HG03066 (cell line): Measurements from ENCODE around the gene CRYGN.

Source experiments
- ATAC-seq: cut with Tn5 transposase; IDR thresholded peaks from one replicate; pipeline ENCODE4 v1.9.1; 2021; ENCODE audit warnings: low read depth; ENCODE audit not compliant: unreplicated experiment

CRYGN gene

DNA sequence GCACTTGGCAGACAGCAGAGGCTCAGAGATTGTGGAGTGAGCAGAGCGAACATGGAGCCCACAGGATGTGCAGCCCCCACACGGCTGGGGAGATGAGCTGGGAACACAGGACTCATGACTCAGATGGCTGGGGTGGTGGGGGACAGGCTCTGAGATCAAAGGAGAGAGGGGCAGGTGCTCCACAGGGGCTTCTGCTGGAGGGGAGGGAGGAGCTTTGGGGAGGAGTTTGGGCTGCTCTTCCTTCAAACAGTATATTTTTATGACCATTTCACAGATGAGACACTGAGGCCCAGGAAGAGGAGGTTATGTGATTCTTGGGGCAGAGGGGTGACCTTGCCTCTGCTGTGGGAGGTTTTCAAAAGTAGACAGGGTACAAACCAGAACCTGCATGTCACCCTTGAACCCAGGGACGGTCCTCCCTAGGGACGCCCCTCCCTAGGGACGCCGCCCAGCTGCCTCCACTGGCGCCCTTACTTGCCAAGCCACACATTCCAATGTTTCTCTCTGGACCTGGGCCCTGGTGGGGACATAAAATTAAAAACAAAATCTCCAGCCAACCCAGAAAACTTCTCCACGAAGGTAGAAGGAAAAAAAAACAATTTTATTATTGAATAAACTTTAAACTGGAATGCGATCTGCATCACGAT is 981 bp upstream of the CRYGN start:
- ATAC-seq = no peak

GRCh38 chr7:151438864-151439601 is 908 bp downstream of the CRYGN start:
- no peak for ATAC-seq

DNA sequence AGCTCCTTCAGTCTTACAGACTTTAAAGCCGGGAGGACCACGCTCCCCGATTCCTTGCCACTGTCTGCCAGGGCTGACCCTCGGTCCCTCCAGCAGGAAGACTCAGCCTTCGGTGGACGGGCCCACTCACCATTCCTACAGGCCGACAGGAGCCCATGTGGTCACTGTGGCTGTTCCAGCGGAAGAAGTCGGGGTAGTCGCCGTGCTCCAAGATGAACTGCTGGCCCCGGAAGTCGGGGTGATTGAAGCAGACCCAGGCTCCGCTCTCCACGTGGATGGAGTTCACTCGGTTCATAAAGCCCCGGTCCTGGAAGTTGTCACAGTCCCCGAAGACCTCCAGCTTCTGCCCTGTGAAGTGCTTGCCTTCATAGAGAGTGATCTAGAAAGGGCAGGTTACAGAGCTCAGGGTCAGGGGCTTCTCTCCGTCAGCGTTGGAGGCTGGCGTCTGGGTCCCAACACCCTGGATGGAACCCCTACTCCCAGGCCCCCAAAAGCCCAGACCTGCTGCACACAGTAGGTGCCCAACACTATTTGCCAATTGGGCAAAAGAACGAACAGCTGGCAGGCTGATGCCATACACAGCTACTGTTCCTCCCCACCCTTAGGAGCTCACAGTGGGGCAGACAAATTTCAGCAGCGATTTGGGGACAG is 1.9 kb downstream of the CRYGN start:
- no peak for ATAC-seq

- ATAC-seq = no peak
These were observed 2.8 kb downstream of the CRYGN start for GRCh38 chr7:151437159-151437553.

DNA sequence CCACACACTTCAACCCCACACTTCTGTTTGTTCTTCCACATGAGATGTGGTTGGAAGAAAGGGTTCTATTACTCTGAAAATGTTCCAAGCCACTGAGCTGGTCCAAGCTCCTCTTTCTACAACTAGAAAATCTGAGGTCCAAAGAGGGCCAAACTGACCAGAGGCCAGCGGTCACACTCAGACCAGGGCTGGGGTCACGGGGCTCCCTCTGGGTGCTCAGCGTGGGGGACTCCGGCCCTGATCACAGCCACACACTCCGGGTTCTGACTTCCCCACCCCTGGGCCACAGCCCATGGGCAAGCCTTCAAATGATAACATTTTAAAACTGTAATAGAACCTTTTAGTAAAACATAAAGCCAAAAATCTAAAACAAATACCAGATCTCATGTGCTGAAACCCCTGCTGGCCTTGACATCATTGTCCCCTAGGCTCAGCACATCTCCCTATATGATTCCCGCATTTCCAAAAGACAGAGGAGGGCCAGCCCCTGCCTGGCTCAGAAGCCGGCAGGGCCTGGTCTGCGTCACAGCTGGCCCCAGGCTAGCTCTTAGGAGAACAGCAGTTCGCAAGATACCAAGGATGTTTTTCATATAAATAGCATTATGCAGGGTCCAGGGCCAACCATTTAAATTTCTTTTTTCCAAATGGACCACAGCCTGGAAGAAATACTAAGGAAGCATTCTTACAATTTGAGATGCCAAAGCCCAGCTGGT is 3.3 kb downstream of the CRYGN start:
- ATAC-seq = no peak

- ATAC-seq = no peak
These were observed 4.0 kb downstream of the CRYGN start for GRCh38 chr7:151435971-151436370.

- ATAC-seq = no peak
These were observed 4.6 kb downstream of the CRYGN start for GRCh38 chr7:151435103-151435916.

- ATAC-seq = no peak
These were observed 5.4 kb downstream of the CRYGN start for GRCh38 chr7:151434549-151434948.

DNA sequence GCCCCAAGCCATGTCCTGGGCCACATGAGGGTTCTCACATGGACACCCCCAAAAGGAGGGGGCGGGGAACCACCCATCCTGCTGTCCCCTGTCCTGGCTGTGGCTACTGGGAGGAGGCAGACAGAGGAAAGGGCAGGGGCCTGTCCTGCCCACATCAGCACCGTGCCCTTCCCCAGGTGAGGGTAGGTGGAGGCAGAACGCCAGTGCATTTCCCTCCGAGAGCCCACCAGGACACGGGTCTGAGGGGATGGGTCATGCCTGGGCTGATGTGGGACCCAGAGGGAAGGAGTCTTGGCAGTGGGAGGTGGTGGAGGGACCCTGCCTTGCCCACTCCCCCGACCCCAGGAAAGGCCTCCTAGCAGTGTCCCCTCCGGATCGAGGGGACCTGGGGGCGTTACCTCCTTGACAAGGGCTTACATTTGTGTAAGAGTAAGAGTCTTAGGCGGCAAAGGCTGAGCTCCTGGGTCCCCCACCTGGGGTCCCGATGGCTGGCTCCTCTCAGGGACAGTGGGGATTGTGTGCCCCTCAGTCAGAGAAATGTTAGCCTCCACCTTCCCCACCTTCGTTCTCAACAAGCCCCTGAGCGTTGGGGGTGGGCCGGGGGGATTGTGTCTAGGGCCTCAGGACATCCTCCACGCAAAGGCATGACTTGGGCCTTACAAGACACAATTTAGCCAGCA is 6.1 kb downstream of the CRYGN start:
- ATAC-seq = no peak

- peak; percentile 49 for ATAC-seq
These were observed 7.1 kb downstream of the CRYGN start for GRCh38 chr7:151432658-151433521.

DNA sequence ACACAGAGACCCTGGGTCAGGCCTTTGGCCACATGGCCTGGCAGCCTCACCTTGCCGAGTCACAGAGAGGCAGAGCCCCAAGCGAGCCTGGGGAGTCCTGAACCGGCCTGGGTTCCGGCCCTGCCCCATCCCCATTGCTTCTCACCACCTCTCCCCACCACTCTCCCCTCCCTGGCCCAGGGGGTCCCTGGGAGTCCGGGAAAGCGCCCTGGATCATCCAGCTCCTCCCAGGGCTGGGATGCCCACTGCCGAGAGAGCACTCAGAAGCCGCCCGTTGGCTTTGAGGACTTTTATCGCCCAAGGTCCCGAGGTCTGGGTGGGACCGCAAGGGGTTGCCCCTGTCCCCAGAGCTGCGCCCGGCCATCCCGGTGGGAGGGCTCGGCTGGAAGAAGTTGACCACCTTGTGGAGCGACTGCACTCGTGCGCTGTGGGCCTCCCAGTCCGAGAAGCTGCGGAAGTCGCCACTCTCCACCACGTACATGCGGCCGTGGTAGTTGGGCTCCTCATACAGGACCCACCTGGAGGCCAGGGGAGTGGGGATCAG is 8.1 kb downstream of the CRYGN start:
- no peak for ATAC-seq

DNA sequence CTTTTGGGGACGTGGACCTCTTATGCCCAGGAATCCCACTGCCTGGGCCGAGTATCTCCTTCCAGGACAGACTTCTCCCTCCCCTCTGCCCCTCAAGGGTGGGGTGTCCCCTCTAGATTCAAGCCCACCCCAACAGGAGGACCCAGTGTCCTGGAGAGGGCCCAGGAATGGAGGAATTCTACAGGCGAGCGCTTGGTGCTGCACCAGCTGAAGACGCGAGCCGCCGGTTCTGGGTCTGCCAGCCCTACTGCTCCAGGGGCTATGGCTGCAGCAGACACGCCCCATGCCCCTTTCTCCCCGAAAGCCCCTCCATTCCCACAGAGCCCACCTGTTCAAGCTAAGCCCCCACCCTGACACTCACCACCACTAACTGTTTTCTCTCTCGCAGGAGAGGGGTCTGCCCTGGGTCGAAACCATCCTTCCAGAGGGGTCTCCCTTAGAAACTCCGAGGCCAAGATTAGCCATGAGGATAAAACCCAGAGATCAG is 8.6 kb downstream of the CRYGN start:
- no peak for ATAC-seq

GRCh38 chr7:151430391-151431205 is 9.3 kb downstream of the CRYGN start:
- no peak for ATAC-seq

DNA sequence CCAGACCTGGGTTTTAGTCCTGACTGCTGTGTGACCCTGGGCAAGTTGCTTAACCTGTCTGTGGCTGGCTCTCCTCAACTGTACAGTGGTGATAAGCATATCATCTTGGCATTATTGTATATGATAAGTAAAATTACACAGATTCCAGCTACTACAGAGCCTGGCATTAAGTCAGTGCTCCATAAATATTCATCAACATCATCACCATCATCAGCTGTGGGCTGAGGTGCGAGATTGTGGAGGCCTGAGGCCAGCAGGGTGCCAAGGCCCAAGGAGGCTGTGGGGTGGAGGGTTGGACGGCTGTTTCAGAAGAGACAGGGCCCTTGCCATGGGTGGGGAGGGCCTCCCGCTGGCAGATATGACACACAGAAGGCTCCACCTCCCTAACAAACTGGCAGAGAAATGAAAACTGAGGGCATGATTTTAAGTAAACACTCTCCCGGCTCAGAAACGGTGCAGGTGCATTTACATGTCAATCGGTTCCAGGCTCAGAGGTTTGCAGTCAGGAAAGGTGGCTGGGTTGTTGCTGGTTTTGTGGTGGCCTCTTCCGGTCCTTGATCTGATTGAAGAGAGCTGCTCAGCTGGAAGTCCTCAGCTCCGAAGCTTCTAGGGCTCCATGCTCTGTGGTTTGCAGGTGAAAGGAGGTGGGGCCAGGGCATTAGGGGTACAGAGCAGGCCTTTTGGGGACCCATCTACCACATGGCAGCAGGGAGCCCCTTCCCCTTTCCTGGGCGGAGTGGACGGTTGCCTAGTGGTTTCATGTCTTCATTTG is 10.2 kb downstream of the CRYGN start:
- no peak for ATAC-seq

DNA sequence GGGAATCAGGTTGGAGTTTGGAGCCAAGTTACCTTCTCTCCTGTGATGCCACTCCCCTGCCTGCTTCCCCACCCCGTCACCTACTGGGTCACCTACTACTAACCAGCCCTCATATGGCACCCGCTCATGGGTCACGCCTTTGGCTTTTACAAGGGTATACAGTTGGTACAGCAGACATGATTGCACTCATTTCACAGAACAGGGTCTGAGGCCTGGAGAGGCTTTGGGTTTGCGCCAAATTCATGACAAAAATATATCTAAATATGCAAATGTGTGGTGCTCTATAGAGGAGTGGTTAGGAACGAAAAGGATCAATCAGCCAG is 10.7 kb downstream of the CRYGN start:
- no peak for ATAC-seq

- no peak for ATAC-seq
These were observed 11.3 kb downstream of the CRYGN start for GRCh38 chr7:151428378-151429236.
